GM18502 (cell line): ENCODE measurements around the gene RAI14.
"Not testable (repeated sequence)": the region's sequence is repeated elsewhere in the genome, so short reads cannot be mapped to it uniquely, and the experiment has no call there.

Experiments used
- ATAC-seq: cut with Tn5 transposase; IDR thresholded peaks from one replicate; pipeline ENCODE4 v1.9.1; 2021; ENCODE audit warnings: mild to moderate bottlenecking; ENCODE audit not compliant: unreplicated experiment, poor library complexity

RAI14 gene

DNA sequence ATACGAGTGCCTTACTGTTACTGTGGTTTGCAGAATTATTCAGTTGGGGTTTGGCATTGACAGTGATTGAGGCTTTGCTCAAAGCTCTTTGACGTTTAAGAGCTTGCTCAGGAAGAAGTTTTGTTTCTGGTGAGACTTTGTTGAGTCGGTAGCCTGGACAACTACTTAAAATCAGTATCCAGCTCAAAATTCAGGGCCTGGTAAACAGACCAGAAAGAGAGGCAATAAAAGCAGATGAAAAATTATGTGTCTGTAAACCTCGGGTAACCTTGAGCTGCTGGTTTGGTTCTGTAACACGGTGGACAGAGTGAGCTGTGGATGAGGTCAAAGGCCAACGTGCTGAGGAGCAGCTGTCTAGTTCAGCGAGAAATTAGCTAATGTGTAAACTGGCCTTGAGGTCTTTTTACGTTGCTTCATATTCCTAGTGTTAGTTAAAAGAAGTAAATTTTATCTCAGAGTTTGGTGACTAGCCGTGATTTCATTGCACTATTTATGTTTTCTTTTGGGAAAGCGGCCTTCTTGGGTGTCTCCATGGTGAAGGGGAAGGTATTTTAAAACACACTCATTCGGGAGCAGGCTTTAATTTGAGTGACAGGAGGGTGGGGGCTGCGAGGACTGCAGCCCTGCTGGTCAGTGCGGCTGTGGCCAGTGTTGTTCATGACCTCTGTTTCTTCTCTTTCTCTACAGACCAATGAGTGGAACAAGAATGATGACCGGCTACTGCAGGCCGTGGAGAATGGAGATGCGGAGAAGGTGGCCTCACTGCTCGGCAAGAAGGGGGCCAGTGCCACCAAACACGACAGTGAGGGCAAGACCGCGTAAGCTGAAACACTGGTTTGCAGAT is 100.9 kb downstream of the RAI14 start:
- ATAC-seq: no peak

DNA sequence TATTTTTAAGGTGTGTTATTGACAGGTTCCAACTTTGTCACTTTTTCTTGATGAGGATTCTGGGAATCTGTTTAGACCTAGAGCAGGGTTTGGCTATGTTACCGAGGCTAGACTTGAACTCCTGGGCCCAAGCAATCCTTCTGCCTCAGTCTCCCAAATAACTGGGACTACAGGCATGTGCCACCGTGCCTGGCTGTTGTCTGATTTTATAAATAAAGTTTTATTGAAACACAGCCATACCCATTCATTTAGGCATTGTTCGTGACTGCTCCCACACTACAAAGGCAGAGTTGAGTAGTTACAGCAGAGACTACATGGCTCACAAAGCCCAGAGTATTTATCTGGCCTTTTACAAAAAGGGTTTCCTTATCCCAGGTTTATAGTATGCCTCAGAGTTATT is 102.4 kb downstream of the RAI14 start:
- ATAC-seq: no peak

GRCh38 chr5:34759213-34759612 is 103.1 kb downstream of the RAI14 start:
- not testable (repeated sequence) for ATAC-seq

GRCh38 chr5:34765662-34766061 is 109.5 kb downstream of the RAI14 start:
- no peak for ATAC-seq

- ATAC-seq: no peak
Measured at GRCh38 chr5:34767180-34767579, 111.1 kb downstream of the RAI14 start.

- ATAC-seq: no peak
Measured at GRCh38 chr5:34770486-34770885, 114.4 kb downstream of the RAI14 start.

DNA sequence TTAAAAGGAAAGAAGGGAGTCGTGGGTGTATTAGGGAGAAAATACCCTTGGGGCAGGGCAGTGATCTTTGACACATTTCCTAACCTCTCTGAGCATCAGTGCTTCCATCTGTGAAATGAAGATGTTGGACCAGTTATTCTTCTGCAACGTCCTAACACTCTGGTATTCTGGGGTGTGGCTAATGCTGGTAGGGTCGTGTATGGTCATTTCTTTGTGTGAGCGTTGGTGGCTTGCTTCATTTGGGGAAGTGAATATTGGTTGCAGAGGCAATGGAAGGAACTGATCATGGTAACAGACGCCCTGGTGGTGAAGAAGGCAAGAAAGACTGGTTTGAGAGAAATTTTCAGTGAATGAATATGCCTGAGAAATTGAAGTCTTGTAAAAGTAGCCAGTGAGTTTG is 114.9 kb downstream of the RAI14 start:
- ATAC-seq: no peak

DNA sequence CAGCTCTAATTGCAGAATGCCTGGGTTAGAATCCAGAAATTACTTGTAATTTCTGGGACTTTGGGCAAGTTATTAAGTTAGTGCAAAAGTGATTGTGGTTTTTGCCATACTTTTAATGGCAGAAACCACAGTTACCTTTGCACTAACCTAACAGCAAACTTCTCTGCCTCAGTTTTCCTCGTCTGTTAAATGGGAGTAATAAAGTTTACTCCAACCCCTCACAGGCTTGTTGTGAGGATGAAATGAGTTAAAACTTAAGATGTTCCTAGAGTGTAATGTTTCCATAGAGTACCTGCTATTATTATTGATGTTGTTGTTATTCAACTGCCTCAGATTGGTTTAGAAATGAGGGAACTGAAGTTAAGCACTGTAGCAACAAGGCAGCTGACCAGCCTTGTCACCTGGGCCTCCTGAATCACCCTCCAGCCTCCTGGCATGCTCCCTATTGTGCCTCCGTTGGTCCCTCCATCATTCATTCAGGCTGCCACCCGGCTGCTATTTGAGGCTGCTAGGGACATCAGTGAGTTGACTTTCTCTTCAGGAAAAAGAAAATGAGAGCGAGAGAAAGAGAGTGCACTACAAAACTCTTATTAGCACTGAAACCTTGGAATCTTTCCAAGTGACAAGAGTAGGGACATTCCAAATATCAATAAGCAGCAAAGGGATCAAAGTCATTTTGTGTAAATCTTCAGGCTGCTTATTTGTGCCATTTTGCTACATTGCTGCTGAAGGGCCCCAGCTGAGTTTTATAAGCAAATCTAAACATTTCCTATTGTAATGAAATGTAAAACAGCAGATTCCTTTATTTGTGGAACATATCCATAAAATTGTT is 116.4 kb downstream of the RAI14 start:
- ATAC-seq: no peak

GRCh38 chr5:34774139-34774538 is 118.0 kb downstream of the RAI14 start:
- ATAC-seq: no peak

DNA sequence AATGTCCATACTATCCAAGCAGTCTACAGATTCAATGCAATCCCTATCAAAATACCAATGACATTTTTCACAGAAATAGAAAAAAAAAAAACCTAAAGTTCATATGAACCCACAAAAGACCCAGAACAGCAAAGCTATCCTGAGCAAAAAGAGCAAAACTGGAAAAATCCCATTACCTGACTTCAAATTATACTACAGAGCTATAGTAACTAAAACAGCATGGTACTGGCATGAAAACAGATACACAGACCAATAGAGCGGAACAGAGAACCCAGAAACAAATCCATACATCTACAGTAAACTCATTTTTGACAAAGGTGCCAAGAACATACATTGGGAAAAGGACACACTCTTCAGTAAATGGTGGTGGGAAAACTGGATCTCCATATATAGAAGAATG is 118.5 kb downstream of the RAI14 start:
- ATAC-seq: not testable (repeated sequence)

- no peak for ATAC-seq
Measured at GRCh38 chr5:34775886-34776285, 119.8 kb downstream of the RAI14 start.

DNA sequence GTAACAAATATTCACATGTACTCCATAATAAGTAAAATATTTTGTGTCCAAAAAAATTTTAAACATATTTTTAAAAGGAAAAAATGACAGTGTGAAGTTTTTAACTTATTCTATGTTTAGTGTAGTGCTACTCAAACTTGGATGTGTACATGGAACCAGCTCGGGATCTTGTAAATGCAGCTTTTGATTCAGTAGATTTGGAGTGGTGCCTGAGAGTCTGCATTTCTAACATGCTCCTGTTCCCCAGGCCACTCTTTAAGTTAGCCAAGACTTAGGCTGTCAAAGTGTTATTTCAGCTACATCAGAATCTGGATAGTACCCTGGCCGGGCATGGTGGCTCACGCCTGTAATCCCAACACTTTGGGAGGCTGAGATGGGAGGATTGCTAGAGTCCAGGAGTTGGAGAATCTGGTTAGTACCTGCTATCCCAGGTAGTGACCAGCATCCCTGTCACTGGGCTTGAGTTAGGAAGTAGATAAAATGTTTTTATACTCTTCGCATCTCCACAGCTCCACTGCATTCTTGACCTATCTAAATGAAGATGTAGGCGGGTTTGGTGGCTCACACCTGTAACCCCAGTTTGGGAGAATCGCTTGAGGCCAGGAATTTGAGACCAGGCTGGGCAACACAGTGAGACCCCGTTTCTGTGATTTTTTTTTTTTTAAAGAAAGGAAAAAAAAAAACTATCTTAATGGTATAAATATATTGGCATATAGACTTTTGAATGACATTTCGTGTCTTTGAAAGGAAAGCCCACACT is 122.1 kb downstream of the RAI14 start:
- no peak for ATAC-seq

GRCh38 chr5:34783892-34784291 is 127.8 kb downstream of the RAI14 start:
- not testable (repeated sequence) for ATAC-seq

GRCh38 chr5:34787035-34787434 is 130.9 kb downstream of the RAI14 start:
- ATAC-seq: no peak

- no peak for ATAC-seq
Measured at GRCh38 chr5:34789021-34789531, 132.9 kb downstream of the RAI14 start.

DNA sequence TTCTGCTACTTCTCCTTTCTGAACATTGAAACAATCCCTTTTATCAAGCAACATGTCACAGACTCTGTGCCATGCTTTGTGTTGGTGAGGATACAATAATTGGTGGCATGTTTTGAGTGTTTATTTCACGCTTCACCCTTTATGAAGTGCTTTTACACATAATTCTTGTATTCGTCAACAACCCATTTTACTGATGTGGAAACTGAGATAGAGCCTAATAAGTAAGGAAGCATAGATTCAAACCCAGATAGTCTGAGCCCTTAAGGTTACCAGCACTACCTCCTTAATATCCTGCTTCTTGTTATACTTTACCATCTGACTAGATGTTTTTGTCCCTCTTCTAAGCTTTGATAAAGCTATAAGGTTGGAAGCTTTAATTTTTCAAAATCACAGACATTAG is 133.5 kb downstream of the RAI14 start:
- no peak for ATAC-seq

DNA sequence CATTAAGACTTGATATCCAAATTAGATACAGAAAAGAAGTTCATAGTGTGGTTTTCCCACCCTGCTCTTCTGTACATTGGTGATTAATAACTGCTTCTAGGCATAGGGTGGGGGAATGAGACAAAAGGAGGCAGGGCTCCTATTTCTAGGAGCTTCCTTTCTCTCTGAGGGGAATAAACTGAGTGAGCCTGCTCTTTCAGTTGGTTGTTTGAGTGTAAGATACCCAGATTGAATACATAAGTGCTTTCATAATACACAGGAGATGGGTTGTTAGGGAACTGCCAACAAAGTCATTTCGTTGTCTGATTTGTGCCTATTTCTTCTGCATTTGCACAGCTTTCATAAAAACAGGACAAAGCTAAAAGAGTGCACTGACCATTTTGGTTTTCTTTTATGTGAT is 133.9 kb downstream of the RAI14 start:
- no peak for ATAC-seq

GRCh38 chr5:34791761-34792244 is 135.7 kb downstream of the RAI14 start:
- ATAC-seq: no peak

DNA sequence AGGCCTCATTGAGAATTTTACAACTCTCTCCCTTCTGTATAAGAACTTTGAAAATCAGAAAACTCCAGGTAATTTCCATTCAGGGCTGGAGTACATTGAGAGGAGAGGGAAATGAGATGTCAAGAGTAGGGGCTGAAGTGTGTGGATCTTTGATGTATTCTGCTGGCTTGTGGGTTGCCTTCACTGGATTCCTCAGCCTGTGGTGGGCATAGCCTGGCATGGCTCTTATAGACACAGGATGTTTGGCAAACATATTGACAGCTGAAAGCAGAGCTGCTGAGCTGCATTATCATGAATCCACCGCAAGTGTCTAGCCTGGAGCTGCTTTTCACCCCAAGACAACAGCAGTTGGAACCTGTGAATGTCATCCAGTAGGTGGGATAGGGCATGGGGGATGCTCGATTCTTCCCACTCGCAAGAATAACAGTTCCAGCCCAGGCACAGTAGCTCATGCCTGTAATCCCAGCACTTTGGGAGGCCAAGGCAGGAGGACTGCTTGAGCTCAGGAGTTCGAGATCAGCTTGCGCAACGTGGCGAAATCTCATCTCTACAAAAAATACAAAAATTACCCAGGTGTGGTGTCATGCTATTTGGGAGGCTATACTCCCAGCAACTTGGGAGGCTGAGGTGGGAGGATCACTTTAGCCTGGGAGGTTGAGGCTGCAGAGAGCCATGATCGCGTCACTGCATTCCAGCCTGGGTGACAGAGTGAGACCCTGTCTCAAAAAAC is 146.9 kb downstream of the RAI14 start:
- no peak for ATAC-seq
